GM12878 (cell line): Measurements from ENCODE around the gene STK16.

ENCODE experiments used
- BCL11A ChIP-seq: IDR thresholded peaks from 2 replicates; pipeline ENCODE4 v1.6.1; 2011; ENCODE audit warnings: low read depth, low read length
- BHLHE40 ChIP-seq, 2 experiments: fragments of 450-650 bp in 1 of 2; IDR thresholded peaks; 2 replicates each; pipeline ENCODE4 v1.6.1; 2011 to 2017; ENCODE audit warnings: low read depth in 2 of 2, borderline replicate concordance in 1 of 2, improper control_type of control experiment in 1 of 2, low read length in 1 of 2, mild to moderate bottlenecking in 1 of 2
- CTCF ChIP-seq, 3 experiments: IDR thresholded peaks in 2 of 3; conservative IDR thresholded peaks in 1 of 3; 2 replicates each; pipeline ENCODE4 v1.5.1; 2011; ENCODE audit warnings: low read depth in 3 of 3, low read length in 3 of 3, mild to moderate bottlenecking in 3 of 3, control low read depth in 2 of 3, moderate library complexity in 2 of 3, inconsistent platforms in 1 of 3, mixed read lengths in 1 of 3; ENCODE audit not compliant: control insufficient read depth in 2 of 3, insufficient read depth in 1 of 3; ENCODE audit errors: extremely low read depth in 1 of 3
- GABPA ChIP-seq: IDR thresholded peaks from 2 replicates; pipeline ENCODE4 v1.6.1; 2014; ENCODE audit warnings: antibody characterized with exemption, low read depth, mild to moderate bottlenecking, inconsistent platforms
- HDAC2 ChIP-seq: fragments of 200-600 bp; sonication (generic); IDR thresholded peaks from 2 replicates; pipeline ENCODE4 v1.6.1; 2017
- KDM1A ChIP-seq: fragments of 200-600 bp; sonication (generic); IDR thresholded peaks from 2 replicates; pipeline ENCODE4 v1.6.1; 2016; ENCODE audit warnings: borderline replicate concordance
- MAX ChIP-seq: IDR thresholded peaks from 2 replicates; pipeline ENCODE4 v1.6.1; 2012; ENCODE audit warnings: low read depth, low read length, improper control_type of control experiment
- NFYB ChIP-seq: IDR thresholded peaks from 2 replicates; pipeline ENCODE4 v1.6.1; 2011; ENCODE audit warnings: low read depth, mild to moderate bottlenecking, low read length, improper control_type of control experiment, moderate library complexity; ENCODE audit not compliant: insufficient read depth
- POLR2A ChIP-seq: IDR thresholded peaks from 2 replicates; pipeline ENCODE4 v1.6.1; 2011; ENCODE audit warnings: low read depth, mild to moderate bottlenecking, low read length
- RB1 ChIP-seq: fragments of 450-650 bp; formaldehyde crosslinking; IDR thresholded peaks from 2 replicates; pipeline ENCODE4 v1.6.1; 2017; ENCODE audit warnings: mild to moderate bottlenecking, borderline replicate concordance
- SREBF2 ChIP-seq: IDR thresholded peaks from 2 replicates; pipeline ENCODE4 v1.6.1; 2012; ENCODE audit warnings: mild to moderate bottlenecking, low read length

- TF ChIP-seq MAX (no peak), GABPA (no peak), KDM1A (no peak), RB1 (no peak), CTCF (IDR thresholded peaks at IDR 0.05 in 2 of 3, conservative IDR thresholded peaks at IDR 0.05 in 1 of 3; ENCODE audit: control insufficient read depth in 2 of 3, extremely low read depth in 1 of 3, insufficient read depth in 1 of 3, low read depth in 3 of 3, low read length in 3 of 3) (no peak), SREBF2 (no peak), BHLHE40 (IDR thresholded peaks at IDR 0.05; ENCODE audit: borderline replicate concordance in 1 of 2, low read depth in 2 of 2, low read length in 1 of 2) (no peak), POLR2A (no peak), NFYB (no peak), HDAC2 (no peak), BCL11A (no peak)
Observed at GRCh38 chr2:219293736-219294231, 48.5 kb downstream of the STK16 start.
